GM23338 (cell line): Measurements from ENCODE around the gene LRMDA.

ENCODE experiments used
- CREB1 ChIP-seq: fragments of 250-450 bp; sonication (Bioruptor Pico); IDR thresholded peaks from 2 replicates; pipeline ENCODE4 v1.5.0; 2020; ENCODE audit warnings: low read depth, mild to moderate bottlenecking, moderate library complexity
- EZH2 ChIP-seq: fragments of 200-600 bp; sonication (generic); IDR thresholded peaks from one replicate; pipeline ENCODE4 v1.8.0; 2017; ENCODE audit warnings: antibody characterized with exemption, mild to moderate bottlenecking, low read depth; ENCODE audit not compliant: unreplicated experiment
- EZH2phosphoT487 ChIP-seq: fragments of 200-600 bp; sonication (generic); IDR thresholded peaks from one replicate; pipeline ENCODE4 v1.8.1; 2018; ENCODE audit warnings: antibody characterized with exemption; ENCODE audit not compliant: unreplicated experiment
- JUNB ChIP-seq: IDR thresholded peaks from one replicate; pipeline ENCODE4 v1.6.1; 2016; ENCODE audit warnings: antibody characterized with exemption; ENCODE audit not compliant: unreplicated experiment
- NANOG ChIP-seq: IDR thresholded peaks from 2 replicates; pipeline ENCODE4 v1.6.1; 2016; ENCODE audit warnings: antibody characterized with exemption, borderline replicate concordance
- POLR2AphosphoS5 ChIP-seq: IDR thresholded peaks from 2 replicates; pipeline ENCODE4 v1.6.1; 2016; ENCODE audit warnings: antibody characterized with exemption, low read depth
- REST ChIP-seq: IDR thresholded peaks from one replicate; pipeline ENCODE4 v1.6.1; 2018; ENCODE audit warnings: antibody characterized with exemption; ENCODE audit not compliant: unreplicated experiment
- ZNF114 ChIP-seq: fragments of 250-450 bp; sonication (Bioruptor Pico); IDR thresholded peaks from 2 replicates; pipeline ENCODE4 v1.5.0; 2020; ENCODE audit warnings: mild to moderate bottlenecking, moderate library complexity
- TF ChIP-seq, protein P1 (sequence below), 2 experiments: fragments of 200-600 bp in 1 of 2; sonication (generic) in 1 of 2; conservative IDR thresholded peaks; 2 replicates each; pipeline versions ENCODE4 v1.5.1 to v1.6.1; 2016 to 2017; ENCODE audit warnings: antibody characterized with exemption in 2 of 2, low read depth in 2 of 2, mild to moderate bottlenecking in 2 of 2, moderate library complexity in 1 of 2

DNA sequence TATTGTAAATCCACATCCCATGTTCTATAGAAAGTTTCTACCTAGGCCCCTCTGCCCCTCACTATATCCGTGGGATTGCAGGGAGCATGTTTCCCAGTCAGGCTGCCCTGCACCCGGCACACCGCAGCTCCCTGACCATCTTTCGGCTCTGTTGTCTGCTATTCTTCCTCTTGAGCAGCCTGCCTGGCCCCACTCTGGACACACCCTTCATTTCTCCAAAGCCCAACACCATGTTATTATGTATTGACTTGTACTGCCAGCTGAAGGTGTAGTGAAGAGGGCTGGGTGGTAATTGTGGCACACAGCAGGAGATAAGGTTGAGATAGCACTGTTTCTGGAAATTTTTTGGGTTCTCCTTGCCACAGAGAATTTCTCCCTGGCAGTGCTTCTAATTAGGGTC, 9.8 kb downstream of the LRMDA start:
- TF ChIP-seq, protein P1, sequence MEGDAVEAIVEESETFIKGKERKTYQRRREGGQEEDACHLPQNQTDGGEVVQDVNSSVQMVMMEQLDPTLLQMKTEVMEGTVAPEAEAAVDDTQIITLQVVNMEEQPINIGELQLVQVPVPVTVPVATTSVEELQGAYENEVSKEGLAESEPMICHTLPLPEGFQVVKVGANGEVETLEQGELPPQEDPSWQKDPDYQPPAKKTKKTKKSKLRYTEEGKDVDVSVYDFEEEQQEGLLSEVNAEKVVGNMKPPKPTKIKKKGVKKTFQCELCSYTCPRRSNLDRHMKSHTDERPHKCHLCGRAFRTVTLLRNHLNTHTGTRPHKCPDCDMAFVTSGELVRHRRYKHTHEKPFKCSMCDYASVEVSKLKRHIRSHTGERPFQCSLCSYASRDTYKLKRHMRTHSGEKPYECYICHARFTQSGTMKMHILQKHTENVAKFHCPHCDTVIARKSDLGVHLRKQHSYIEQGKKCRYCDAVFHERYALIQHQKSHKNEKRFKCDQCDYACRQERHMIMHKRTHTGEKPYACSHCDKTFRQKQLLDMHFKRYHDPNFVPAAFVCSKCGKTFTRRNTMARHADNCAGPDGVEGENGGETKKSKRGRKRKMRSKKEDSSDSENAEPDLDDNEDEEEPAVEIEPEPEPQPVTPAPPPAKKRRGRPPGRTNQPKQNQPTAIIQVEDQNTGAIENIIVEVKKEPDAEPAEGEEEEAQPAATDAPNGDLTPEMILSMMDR (conservative IDR thresholded peaks at IDR 0.05; ENCODE audit: low read depth in 2 of 2), result no peak
- no peak for TF ChIP-seq EZH2phosphoT487
- TF ChIP-seq EZH2, result no peak
- TF ChIP-seq POLR2AphosphoS5, result no peak
- TF ChIP-seq CREB1 (CRISPR knock-in tag), result no peak
- no peak for TF ChIP-seq REST
- no peak for TF ChIP-seq ZNF114
- no peak for TF ChIP-seq JUNB
- no peak for TF ChIP-seq NANOG
